ENCODE measurements around the gene NSD1.

NSD1 gene

DNA sequence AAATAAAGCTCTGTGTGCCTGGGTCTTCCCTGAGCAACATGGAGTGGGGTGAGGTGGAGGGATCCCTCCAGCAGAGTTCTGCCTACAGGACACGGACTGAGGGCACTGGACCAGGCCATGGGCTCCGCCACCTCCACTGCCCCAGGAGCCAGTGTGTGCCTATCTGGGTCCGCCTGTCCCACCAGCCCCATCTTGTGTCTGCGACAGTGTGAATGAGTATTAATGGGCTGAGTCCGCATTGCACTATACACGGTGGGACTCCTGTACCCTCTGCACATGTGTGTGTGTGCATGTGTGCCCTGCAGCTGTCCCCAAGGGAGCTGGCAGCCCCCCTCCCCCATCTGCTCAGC is 35.5 kb upstream of the NSD1 start:
- no peak for DNase-seq (ENCODE audit: low read depth in 2 of 2)

DNA sequence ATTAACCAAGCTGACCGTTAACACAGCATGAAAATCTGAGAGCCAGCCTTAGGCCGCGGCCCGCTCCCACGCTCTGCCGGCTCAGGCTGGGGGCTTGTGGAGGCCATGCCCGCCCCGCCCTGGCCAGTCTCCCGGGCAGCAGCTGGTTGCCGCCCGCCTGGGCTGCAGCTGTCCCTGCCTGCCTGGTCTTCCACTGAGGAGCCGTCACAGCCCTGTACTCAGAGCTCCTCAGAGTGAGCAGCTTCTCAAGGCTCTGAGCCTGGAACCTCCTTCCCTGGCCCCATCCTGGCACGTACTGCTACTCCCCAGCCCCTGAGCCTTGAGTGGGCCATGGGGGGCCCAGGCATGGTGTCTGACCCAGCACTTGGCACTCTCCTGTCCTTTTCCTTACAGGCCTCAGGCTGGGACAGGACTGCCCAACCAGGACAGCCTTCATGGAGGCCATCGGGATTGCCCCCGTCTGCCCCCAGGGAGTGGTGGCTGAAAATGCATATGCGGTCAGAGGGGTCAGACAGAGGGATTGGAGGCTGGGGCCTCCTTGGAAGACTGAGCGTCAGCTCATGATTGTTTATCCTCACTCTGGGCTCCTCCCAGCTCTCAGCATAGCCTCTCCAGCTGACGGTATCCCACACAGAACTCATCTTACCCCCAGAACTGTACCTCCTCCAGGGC is 35.0 kb upstream of the NSD1 start:
- DNase-seq (ENCODE audit: low read depth in 2 of 2): no peak

DNA sequence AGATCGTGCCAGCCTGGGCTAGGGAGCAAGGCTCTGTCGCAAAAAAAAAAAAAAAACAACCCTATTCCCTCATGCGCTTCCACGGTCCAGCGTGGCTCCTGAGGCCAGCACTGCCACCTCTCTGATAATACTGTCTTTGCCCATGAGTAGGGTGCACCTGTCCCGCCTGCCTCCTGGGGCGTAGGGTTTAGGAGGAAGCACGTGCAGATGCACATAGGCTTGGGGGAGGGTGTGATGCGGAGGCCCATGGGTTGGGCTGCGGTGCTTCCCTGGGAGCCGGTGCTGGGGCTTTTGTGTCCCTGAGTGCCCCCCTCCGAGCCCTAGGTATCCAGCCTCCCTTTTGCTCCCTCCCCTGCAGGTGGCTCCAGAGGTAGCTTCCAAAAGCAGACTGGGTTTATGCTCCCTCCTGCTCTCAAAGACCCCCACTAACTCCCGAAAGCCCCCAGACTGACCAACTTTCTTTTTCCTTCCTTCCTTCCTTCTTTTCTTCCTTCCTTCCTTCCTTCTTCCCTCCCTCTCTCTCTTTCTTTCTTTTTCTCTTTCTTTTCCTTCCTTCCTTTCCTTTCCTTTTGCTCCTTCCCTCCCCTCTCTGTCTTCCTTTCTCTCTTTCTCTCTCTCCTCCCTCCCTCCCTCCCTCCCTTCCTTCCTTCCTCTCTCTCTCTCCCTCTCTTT is 34.0 kb upstream of the NSD1 start:
- no peak for DNase-seq (ENCODE audit: low read depth in 2 of 2)

DNA sequence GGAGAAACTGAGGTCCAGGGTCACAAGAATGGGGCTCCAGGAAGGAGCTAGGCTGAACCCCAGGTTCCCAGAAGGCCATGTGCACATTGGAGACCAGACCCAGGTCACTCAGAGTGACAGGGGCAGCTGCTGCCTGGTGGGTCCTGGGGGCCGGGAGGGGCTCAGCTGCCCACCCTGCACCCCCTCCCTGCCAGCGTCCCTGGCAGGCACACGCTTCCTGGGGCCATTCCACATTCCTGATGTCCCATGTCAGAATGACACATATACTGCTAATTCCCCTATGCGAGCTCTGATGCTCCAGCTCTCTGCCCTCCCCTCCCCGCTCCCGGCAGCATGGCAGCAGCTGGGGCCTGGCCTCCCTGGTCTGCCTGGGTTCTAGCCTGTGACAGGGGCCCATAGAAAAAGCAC is 32.9 kb upstream of the NSD1 start:
- DNase-seq (ENCODE audit: low read depth in 2 of 2): no peak

DNA sequence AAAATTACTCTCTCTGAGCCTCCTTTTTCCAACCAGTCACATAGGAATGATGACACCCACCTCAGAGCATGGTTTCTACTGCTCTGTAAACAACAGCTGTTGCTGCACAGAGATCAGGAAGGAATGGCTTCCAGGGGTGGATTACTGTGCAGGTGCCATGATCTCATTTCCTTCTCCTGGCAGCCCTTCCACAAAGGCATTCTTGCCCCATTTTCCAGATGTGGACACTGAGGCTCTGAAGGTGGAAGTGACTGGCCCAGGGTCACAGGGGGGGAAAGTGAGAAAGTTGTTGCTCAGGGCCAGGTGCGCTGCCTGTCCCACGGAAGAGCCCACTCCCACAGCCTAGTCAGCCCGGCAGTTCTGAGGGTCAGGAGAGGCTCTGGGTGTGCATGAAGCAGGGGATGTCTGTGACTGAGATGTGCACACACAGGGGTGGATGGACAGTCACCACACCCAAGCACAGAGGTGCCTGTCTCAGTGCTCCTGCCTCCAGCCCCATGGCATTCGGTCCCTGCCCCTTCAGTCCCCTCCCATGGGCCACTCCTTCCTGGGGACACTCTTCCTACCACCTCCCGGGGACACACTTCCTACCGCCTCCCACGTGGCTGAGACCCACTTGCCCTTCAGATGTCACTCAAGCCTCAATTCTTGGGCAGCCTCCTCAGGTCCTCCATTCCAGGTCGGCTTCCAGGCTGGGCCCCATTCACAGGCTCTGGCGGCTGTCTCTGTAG is 29.9 kb upstream of the NSD1 start:
- DNase-seq (ENCODE audit: low read depth in 2 of 2): no peak

DNA sequence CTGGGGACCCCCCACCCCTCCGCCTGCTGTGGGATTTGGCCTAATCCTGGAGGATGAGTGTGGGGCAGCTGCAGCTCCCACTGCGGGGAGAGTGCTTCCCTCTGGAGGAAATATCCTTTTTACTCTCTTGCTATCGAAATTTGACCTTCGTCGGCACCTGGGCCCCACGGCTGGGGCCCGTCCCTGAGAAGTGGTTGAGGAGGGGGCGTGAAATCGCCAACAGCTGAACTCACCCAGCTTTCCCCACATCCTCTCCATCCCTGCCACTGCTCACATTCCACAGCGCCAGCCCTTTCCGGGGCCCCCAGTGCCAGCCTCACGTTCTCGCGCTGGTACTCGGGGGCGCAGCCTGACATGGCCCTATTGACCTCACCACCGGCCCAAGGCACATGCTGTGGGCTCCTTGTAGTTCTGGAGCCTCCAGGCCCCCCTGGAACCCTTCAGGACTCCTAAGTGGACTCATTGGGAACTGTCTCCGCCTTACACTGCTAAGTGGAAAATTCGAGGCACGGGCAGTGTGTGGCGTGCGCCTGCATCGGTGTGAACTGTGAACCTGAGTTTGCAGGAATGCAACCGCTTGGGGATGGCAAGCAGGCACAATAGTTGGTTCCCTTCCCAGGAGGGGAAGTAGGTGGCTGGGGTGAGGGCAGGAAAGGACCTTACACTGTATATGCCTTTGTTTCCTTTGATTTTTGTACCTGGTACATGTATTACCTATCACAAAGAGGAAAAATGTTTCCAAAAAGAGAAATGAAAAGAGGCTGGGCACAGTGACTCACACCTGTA is 27.7 kb upstream of the NSD1 start:
- no peak for DNase-seq (ENCODE audit: low read depth in 2 of 2)

DNA sequence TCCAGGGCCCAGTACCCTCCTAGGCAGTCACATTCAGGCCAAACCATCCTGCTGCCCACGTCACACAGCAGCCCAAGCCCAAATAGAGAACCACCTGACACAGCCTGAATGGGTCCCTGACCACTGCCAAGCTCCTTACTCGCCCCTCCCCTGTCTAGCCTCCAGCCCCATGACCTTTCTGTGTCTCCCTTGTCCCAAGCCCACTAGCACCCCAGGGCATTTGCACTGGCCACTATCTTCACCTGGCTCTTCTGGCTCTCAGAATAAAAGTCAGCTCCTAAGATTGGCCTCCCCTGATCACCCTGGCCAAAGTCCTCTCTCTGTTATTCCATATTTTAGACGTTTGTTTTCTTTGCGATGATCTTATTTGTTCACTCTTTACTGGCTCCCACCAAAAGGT is 26.4 kb upstream of the NSD1 start:
- no peak for DNase-seq (ENCODE audit: low read depth in 2 of 2)

DNA sequence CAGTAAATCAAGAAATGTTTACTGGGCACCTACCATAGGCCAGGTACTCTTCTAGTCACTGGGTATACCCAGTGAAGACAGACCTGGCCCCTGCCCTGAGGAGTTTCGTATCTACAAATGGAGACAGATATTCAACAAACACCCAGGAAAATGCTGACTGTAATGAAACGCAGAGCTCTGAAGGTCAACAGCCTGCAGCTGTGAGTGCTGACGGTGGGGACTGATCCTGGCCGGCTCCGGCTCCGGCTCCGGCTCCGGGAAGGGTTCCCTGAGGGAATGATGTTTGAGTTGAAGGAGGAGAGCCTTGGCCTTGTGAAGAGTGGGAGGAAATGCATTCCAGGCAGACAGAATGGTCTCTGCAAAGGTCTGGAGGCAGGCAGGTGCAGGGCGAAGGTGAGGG is 23.8 kb upstream of the NSD1 start:
- no peak for DNase-seq (ENCODE audit: low read depth in 2 of 2)

DNA sequence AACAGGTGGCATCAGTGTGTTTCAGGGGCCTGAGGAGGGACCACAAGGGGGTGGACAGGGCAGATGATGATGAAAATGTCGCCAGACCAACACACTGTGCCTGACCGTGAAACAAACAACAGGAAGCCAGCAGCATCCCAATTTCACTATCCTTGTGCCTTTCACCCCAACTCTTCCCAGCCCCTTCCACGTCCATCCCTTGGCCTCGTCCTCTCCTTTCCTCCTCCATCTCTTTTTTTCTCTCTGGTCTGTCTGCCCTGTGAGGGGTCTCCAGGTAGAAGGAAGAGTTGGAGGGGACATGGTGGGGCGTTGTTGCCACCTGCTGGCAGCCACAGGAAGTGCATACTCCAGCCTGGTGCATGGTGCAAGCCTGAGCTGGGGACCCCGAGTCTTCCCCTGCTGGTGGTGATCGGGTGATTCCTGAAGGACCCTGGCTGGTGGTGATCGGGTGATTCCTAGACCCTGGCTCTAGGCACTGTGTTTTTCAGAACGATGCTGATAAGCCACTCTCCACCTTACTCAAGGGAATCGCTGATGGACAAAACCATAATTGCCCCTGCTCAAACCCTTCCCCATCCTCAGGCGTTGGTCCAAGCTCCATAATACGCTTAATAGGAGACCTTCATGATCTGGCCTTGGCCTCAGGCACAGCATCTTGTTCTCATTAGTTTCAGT is 21.7 kb upstream of the NSD1 start:
- peak; percentile 40 to 52 for DNase-seq (ENCODE audit: low read depth in 2 of 2)

DNA sequence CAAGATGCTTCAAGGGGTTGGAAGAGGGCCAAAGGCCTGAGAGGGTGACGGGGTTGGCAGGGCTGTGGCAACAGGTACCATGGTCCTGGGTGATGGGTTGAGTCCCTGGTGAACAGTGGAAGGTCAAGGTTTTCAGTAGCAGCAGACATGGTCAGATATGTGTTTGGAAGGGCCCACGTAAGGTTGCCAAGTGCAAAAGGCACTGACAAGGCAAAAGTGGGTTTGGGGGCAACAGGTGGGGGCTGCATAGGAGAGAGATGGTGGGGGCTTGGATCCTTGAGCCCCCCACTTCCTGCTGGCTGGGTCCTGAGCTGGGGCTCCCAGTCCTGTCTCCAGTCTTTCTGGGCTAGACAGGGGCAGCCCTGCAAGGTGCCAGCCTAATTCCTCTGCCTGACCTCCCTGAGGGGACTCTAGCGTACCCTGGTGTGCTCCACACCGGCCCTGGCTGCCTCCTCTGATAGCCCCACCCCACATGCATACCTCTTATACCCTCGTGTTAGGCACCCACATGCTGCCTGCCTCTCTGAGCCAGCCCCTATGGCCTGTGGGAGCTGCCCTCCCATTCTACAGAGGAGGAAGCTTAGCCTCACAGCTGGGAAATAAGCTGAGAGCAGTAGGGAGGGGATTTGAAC is 20.9 kb upstream of the NSD1 start:
- no peak for DNase-seq (ENCODE audit: low read depth in 2 of 2)

DNA sequence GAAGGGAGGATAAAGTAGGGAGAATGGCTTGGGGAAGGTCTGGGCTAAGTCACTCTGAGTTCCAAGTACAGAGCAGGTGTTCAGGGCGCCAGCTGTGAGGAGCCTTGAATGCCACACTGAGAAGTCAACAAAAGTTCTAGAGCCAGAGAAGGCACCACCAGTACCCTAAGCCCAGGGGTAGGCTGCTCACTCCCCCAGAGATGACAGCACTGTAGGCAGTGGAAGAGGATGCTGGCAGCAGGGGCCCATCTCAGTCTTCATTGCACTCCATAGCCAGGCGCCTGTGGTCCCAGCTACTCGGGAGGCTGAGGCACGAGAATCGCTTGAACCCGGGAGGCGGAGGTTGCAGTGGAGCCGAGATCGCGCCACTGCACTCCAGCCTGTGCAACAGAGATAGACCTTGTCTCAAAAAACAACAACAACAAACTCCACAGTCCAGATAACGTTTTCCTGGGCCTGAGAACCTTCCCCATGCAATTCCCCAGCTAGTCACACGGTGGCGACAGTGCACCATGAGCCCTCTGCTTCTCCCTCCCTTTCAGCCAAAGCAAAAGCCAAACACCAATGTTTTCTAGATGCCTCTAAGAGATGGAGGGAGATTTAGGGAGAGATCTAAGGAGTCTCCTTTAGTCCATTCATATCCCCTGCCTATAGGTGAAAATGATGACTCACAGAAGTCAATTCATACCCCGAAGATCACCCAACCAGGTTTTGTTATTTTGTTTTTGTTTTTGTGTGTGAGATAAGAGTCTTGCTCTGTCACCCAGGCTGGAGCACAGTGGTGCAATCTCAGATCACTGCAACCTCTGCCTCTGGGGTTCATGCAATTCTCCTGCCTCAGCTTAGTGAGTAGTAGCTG is 19.8 kb upstream of the NSD1 start:
- DNase-seq (ENCODE audit: low read depth in 2 of 2): peak; percentile 58 to 67

DNA sequence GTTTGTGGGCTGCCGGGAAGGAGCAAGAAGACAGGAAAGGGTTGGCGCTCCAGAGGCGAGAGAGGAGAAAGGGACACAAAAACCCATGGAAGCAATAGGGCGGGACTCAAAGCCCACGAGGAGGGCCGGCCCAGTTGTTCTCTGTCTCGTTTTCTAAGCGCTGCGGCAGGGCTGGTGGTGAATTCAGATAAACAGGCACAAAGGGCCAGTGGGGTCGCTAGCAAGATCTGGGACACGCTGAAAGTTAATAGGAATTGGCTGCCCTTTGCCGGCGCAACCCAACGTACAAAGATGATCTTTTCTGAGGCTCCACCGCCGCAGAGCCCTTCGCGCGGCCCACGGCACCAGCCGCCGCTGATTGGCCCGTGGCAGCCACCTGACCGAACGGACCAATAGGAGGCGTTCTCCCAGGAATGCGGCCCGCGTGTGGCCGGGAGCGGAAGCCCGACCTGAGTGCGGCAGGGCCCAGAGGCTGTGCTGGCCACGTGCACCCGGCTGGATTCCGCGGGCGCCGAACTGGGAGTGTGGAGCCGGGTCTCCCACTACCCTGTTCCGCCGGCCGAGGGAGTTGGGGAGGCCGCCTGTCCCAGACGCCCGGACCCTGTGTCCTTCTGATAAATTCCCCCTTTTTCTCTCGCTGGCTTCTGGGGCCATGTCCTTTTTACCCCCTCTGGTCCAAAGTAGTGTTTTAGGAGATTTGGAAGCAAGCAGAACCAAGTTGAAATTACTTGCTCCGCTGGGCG is 16.8 kb upstream of the NSD1 start:
- peak; percentile 64 to 66 for DNase-seq (ENCODE audit: low read depth in 2 of 2)

DNA sequence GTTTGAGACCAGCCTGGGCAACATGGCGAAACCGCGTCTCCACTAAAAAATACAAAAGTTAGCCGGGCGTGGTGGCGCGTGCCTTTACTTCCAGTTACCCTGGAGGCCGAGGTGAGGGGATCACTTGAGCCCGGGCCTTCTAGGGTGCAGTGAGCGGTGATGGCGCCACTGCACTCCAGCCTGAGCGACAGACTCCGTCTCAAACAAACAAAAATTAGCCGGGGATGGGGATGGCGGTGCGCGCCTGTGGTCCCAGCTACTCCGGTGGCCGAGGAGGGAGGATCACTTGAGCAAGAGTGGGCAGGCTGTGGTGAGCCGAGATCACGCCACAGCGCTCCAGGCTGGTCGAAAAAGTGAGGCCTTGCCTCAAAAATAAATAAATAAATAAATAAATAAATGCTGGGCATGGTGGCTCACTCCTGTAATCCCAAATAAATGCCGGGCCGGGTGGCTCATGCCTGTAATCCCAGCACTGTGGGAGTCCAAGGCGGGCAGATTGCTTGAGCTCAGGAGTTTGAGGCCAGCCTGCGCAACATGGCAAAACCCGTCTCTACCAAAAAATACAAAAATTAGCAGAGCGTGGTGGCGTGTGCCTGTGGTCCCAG is 16.0 kb upstream of the NSD1 start:
- no peak for DNase-seq (ENCODE audit: low read depth in 2 of 2)

DNA sequence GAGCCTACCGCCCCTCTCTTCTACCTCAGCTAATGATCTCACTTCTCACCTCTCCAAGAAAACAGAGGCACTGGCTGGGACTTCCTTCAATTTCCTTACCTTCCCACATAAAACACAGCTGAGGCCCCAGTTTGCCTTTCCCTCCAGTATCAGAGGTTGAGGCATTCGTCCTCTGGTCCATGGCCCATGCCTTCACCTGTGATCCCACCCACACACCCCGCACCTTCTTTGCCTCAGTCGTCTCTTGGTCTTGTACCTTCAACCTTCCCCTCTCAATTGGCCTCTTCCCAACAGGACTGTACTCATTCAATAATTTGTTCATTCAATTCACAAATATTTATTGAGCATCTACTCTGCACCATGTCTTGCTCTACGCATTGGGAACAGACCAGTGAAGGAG is 11.0 kb upstream of the NSD1 start:
- no peak for DNase-seq (ENCODE audit: low read depth in 2 of 2)

DNA sequence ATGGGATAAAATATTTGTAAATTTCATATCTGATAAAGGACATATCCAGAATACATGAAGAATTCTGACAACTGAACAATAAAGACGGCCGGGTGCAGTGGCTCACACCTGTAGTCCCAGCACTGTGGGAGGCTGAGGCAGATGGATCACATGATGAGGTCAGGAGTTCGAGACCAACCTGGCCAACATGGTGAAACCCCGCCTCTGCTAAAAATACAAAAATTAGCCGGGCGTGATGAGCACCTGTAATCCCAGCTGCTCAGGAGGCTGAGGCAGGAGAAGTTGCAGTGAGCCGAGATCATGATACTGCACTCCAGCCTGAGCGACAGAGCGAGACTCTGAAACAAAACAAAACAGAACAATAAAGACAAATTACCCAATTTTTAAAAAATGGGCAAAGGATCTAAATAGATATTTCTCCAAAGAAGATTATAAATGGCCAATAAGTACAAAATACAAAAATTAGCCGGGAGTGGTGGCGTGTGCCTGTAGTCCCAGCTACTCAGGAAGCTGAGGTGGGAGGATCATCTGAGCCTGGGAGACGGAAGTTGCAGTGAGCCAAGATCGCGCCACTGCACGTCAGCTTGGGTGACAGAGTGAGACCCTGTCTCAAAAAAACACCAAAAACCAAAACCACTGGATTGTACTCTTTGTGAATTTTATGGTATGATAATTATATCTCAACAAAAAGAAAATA is 9.6 kb upstream of the NSD1 start:
- no peak for DNase-seq (ENCODE audit: low read depth in 2 of 2)

DNA sequence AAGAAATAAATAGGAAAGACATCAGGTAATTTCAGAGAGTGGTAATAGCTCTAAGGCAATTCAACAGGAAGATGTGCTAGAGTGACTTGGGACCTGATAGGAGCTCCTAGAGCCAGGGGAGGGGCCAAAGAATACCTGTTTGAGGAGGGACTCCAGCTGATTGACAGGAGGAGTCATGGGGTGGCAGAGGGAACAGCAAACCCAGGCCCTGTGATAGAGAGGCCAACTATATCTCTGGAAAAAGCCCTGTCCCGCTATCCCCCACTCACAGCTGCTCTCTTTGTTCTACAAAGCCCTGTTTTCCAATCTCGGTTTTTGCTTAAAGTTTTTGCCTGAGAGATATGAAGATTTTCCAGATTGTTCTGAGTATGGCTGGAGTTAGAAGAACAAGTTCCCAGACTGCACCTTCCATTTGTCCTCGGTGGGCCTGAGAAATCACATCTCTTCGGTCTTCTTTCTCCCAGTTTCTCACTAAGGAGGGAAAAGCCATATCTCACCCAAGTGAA is 9.0 kb upstream of the NSD1 start:
- DNase-seq (ENCODE audit: low read depth in 2 of 2): no peak

DNA sequence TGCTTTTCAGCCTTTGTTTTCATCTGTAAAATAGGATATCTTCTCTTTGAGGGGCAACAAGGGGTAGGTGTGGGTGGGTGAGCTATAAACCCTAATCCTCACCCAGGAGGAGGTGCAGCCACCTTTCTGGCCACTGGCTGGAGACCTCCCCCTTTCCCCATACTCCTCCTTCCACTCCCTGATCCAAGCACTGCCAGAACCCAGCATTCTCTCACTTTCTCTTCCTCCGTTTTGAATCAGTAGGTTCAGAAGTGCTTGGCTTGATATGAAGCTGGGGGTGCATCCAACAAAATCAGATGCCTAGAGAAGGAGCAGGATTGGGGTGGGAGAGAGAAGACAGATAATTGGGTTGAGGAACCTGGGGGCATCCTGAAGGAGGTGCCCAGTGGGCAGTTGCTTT is 6.8 kb upstream of the NSD1 start:
- DNase-seq (ENCODE audit: low read depth in 2 of 2): no peak

DNA sequence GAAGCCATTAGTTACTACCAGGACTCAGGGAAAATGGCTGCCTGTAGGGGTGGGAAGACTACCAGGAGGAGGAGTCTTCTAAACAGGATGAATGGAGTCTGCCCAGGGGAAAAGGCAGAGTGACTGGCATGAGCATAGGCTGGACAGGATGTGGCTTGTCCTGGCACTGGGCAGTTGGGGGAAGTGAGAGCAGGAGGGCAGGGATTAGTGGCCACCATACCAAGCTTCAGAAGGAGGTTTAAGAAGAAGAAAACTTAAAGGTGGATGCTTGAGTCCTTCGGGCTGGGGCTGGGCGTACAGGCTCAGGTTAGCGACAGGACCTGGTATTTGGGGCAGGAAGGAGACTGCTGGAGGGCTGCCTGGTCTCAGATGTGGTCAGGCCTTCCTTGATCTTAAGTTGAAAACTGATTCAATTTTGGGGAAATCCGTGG is 5.0 kb upstream of the NSD1 start:
- no peak for DNase-seq (ENCODE audit: low read depth in 2 of 2)
